HG02642 (cell line): ENCODE measurements around the gene TEX47.

ENCODE experiments used
- ATAC-seq: cut with Tn5 transposase; IDR thresholded peaks from one replicate; pipeline ENCODE4 v1.9.1; 2021; ENCODE audit warnings: mild to moderate bottlenecking; ENCODE audit not compliant: unreplicated experiment, poor library complexity

The TEX47 gene

GRCh38 chr7:88756802-88757201, 38.7 kb downstream of the TEX47 start:
- no peak for ATAC-seq

GRCh38 chr7:88746126-88746525, 49.4 kb downstream of the TEX47 start:
- ATAC-seq: no peak
